Nasal cavity respiratory epithelium epithelial cell of viscerocranial mucosa (primary cell): ENCODE data around the gene HCN1. TPM values are rescaled to one million over a fixed set of nuclear protein-coding genes. Genes with fewer than 3 reads are reported as not detected.

Experiments
- total RNA-seq: library from RNA; depleted of rRNA; stranded (reverse); fragments of >200 nt; gene quantifications from 2 replicates; pipeline ENCODE4 v1.2.3, GENCODE V29; 2014

HCN1 gene
- not detected in 2 replicates for total RNA-seq

GRCh38 chr5:45696206-45696836, at the start of gene HCN1:
HCN1 (minus strand) TSS chr5:45696380.

